T-helper 2 cell treated with Interferon-gamma antibody and Interleukin-4, amounts not matched to agents 5 μg/mL and 100 μg/mL, for 36 hours (primary cell): ENCODE data around the gene KSR2.

Source experiments
- DNase-seq: peaks from one replicate; pipeline ENCODE4 v3.0.0; 2021; ENCODE audit warnings: low spot score
- H3K27ac Mint-ChIP-seq: one replicate; pipeline ENCODE4 v1.8.0; 2021; ENCODE audit warnings: mild to moderate bottlenecking, mixed read lengths
- H3K27me3 Mint-ChIP-seq: one replicate; pipeline ENCODE4 v1.8.0; 2021; ENCODE audit warnings: low read depth, mixed read lengths
- H3K36me3 Mint-ChIP-seq: one replicate; pipeline ENCODE4 v1.8.0; 2021; ENCODE audit warnings: low read depth, mixed read lengths
- H3K4me1 Mint-ChIP-seq: one replicate; pipeline ENCODE4 v1.8.0; 2021; ENCODE audit warnings: low read depth, mixed read lengths
- H3K4me3 Mint-ChIP-seq: one replicate; pipeline ENCODE4 v1.8.0; 2022; ENCODE audit warnings: mild to moderate bottlenecking, moderate library complexity, mixed read lengths
- H3K9me3 Mint-ChIP-seq: one replicate; pipeline ENCODE4 v1.8.0; 2021; ENCODE audit warnings: mixed read lengths

The KSR2 gene

GRCh38 chr12:117508468-117508867 is 460.3 kb downstream of the KSR2 start:
- no peak for DNase-seq
- H3K27me3 Mint-ChIP-seq = no peaks in the 10 kb centered on the region
- no peaks in the 10 kb centered on the region for H3K4me1 Mint-ChIP-seq
- no peaks in the 10 kb centered on the region for H3K36me3 Mint-ChIP-seq
- H3K4me3 Mint-ChIP-seq = no peak overlapping the region
- no peaks in the 10 kb centered on the region for H3K9me3 Mint-ChIP-seq
- H3K27ac Mint-ChIP-seq = no peak overlapping the region

- Mint-ChIP-seq H3K27ac (no peak overlapping the region), H3K36me3 (no peaks in the 10 kb centered on the region), H3K4me1 (no peaks in the 10 kb centered on the region)
These were observed 461.2 kb downstream of the KSR2 start for GRCh38 chr12:117507548-117507947.

GRCh38 chr12:117506333-117506732 is 462.5 kb downstream of the KSR2 start:
- no peaks in the 10 kb centered on the region for H3K4me1 Mint-ChIP-seq
- no peaks in the 10 kb centered on the region for H3K36me3 Mint-ChIP-seq

More at GRCh38 chr12:117507548-117507947, 461.2 kb downstream of the KSR2 start:
- H3K27me3 Mint-ChIP-seq = no peaks in the 10 kb centered on the region
- H3K4me3 Mint-ChIP-seq = no peak overlapping the region
- H3K9me3 Mint-ChIP-seq = no peaks in the 10 kb centered on the region
- DNase-seq = no peak

GRCh38 chr12:117502633-117503032 is 466.2 kb downstream of the KSR2 start:
- Mint-ChIP-seq H3K27ac (no peak overlapping the region), H3K9me3 (no peaks in the 10 kb centered on the region), H3K4me1 (no peaks in the 10 kb centered on the region), H3K4me3 (no peak overlapping the region), H3K27me3 (no peaks in the 10 kb centered on the region), H3K36me3 (no peaks in the 10 kb centered on the region)
- DNase-seq = no peak

More at GRCh38 chr12:117506333-117506732, 462.5 kb downstream of the KSR2 start:
- no peak overlapping the region for H3K27ac Mint-ChIP-seq
- H3K9me3 Mint-ChIP-seq = no peaks in the 10 kb centered on the region
- H3K4me3 Mint-ChIP-seq = no peak overlapping the region
- DNase-seq = no peak
- H3K27me3 Mint-ChIP-seq = no peaks in the 10 kb centered on the region

- Mint-ChIP-seq H3K36me3 (no peaks in the 10 kb centered on the region), H3K27ac (no peak overlapping the region), H3K27me3 (no peaks in the 10 kb centered on the region), H3K4me1 (no peaks in the 10 kb centered on the region), H3K9me3 (no peaks in the 10 kb centered on the region), H3K4me3 (no peak overlapping the region)
- no peak for DNase-seq
These were observed 466.6 kb downstream of the KSR2 start for GRCh38 chr12:117502233-117502632.

- Mint-ChIP-seq H3K9me3 (no peaks in the 10 kb centered on the region), H3K4me3 (no peak overlapping the region), H3K27ac (no peak overlapping the region), H3K4me1 (no peaks in the 10 kb centered on the region), H3K36me3 (no peaks in the 10 kb centered on the region), H3K27me3 (no peaks in the 10 kb centered on the region)
- DNase-seq = no peak
These were observed 467.5 kb downstream of the KSR2 start for GRCh38 chr12:117501076-117501869.

GRCh38 chr12:117499759-117500485 is 468.9 kb downstream of the KSR2 start:
- H3K4me3 Mint-ChIP-seq = no peak overlapping the region
- H3K4me1 Mint-ChIP-seq = no peaks in the 10 kb centered on the region
- H3K36me3 Mint-ChIP-seq = no peaks in the 10 kb centered on the region
- no peak overlapping the region for H3K27ac Mint-ChIP-seq
- H3K27me3 Mint-ChIP-seq = no peaks in the 10 kb centered on the region
- DNase-seq = no peak
- no peaks in the 10 kb centered on the region for H3K9me3 Mint-ChIP-seq

- no peaks in the 10 kb centered on the region for H3K4me1 Mint-ChIP-seq
- H3K27me3 Mint-ChIP-seq = no peaks in the 10 kb centered on the region
- no peak overlapping the region for H3K4me3 Mint-ChIP-seq
- no peak overlapping the region for H3K27ac Mint-ChIP-seq
- H3K9me3 Mint-ChIP-seq = no peaks in the 10 kb centered on the region
- no peak for DNase-seq
- no peaks in the 10 kb centered on the region for H3K36me3 Mint-ChIP-seq
These were observed 469.9 kb downstream of the KSR2 start for GRCh38 chr12:117498880-117499279.

- DNase-seq = no peak
- H3K36me3 Mint-ChIP-seq = no peaks in the 10 kb centered on the region
- H3K4me3 Mint-ChIP-seq = no peak overlapping the region
- no peak overlapping the region for H3K27ac Mint-ChIP-seq
- H3K27me3 Mint-ChIP-seq = no peaks in the 10 kb centered on the region
- no peaks in the 10 kb centered on the region for H3K9me3 Mint-ChIP-seq
- H3K4me1 Mint-ChIP-seq = no peaks in the 10 kb centered on the region
These were observed 470.5 kb downstream of the KSR2 start for GRCh38 chr12:117498256-117498655.

GRCh38 chr12:117497407-117497806 is 471.4 kb downstream of the KSR2 start:
- Mint-ChIP-seq H3K4me1 (no peaks in the 10 kb centered on the region), H3K27ac (no peak overlapping the region), H3K36me3 (no peaks in the 10 kb centered on the region), H3K27me3 (no peaks in the 10 kb centered on the region), H3K4me3 (no peak overlapping the region), H3K9me3 (no peaks in the 10 kb centered on the region)
- DNase-seq = no peak

GRCh38 chr12:117494833-117495655 is 473.7 kb downstream of the KSR2 start:
- Mint-ChIP-seq H3K4me1 (no peaks in the 10 kb centered on the region), H3K27me3 (no peaks in the 10 kb centered on the region), H3K27ac (no peak overlapping the region), H3K36me3 (no peaks in the 10 kb centered on the region), H3K4me3 (no peak overlapping the region), H3K9me3 (no peaks in the 10 kb centered on the region)
- DNase-seq = no peak

GRCh38 chr12:117491711-117492110 is 477.1 kb downstream of the KSR2 start:
- H3K9me3 Mint-ChIP-seq = no peaks in the 10 kb centered on the region
- H3K4me1 Mint-ChIP-seq = no peaks in the 10 kb centered on the region
- H3K36me3 Mint-ChIP-seq = no peaks in the 10 kb centered on the region
- no peaks in the 10 kb centered on the region for H3K27me3 Mint-ChIP-seq
- H3K4me3 Mint-ChIP-seq = no peak overlapping the region
- no peak for DNase-seq
- H3K27ac Mint-ChIP-seq = no peak overlapping the region

GRCh38 chr12:117490130-117490529 is 478.7 kb downstream of the KSR2 start:
- no peaks in the 10 kb centered on the region for H3K27me3 Mint-ChIP-seq
- no peak for DNase-seq
- no peak overlapping the region for H3K4me3 Mint-ChIP-seq
- H3K9me3 Mint-ChIP-seq = no peaks in the 10 kb centered on the region
- H3K36me3 Mint-ChIP-seq = no peaks in the 10 kb centered on the region
- no peak overlapping the region for H3K27ac Mint-ChIP-seq
- H3K4me1 Mint-ChIP-seq = no peaks in the 10 kb centered on the region

GRCh38 chr12:117489671-117490070 is 479.1 kb downstream of the KSR2 start:
- no peaks in the 10 kb centered on the region for H3K36me3 Mint-ChIP-seq
- no peaks in the 10 kb centered on the region for H3K4me1 Mint-ChIP-seq
- no peak overlapping the region for H3K4me3 Mint-ChIP-seq
- no peaks in the 10 kb centered on the region for H3K9me3 Mint-ChIP-seq
- no peak for DNase-seq
- no peak overlapping the region for H3K27ac Mint-ChIP-seq
- no peaks in the 10 kb centered on the region for H3K27me3 Mint-ChIP-seq
